Astrocyte of the spinal cord (primary cell): ENCODE measurements around the gene USP31.

Experiments used
- DNase-seq: peaks from one replicate; pipeline ENCODE4 v3.0.0; 2011; ENCODE audit warnings: low read depth, low spot score
- H3K4me3 ChIP-seq: 2 replicates; pipeline ENCODE4 v1.5.1; 2011; ENCODE audit warnings: low read depth, mild to moderate bottlenecking, low read length, moderate library complexity
- in situ Hi-C: cut with HindIII; loops from 2 replicates; pipeline ENCODE4 v1.10.0; 2017; ENCODE audit warnings: low sequenced_read_pairs
- TF ChIP-seq, protein P1 (sequence below): IDR thresholded peaks from 2 replicates; pipeline ENCODE4 v1.5.1; 2012; ENCODE audit warnings: low read depth, mild to moderate bottlenecking, low read length, inconsistent platforms

USP31 gene

DNA sequence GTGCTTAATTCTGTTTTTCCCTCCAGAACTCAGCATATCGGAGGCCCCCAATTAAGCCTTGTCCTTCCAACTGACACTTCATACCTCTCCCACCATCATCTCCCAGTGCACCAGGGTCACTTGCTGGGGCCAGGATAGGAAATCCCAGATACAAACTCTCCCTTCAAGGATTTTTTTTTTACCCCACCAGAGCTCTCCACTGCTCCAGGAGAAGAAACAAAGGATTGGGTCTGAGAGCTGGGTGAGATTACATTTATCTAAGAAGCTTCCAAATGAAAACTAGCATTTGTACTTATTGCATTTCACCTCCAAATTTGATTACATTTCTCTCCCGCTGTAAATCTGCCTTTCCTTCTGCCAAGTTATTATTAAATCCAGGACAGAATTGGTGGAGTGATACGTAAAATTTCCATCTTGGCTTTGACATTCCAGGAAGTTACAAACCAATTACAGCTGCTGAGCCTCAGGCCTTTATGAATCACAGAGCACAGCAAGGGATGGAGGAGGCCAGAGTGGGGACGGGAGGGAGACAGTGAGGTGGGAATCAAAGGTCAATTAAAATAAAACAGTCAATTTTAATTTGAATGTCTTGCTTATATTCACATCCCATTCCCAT lies 123.5 kb downstream of the USP31 start:
- DNase-seq, result no peak
- H3K4me3 ChIP-seq, result no peak overlapping the region
- TF ChIP-seq, protein P1, sequence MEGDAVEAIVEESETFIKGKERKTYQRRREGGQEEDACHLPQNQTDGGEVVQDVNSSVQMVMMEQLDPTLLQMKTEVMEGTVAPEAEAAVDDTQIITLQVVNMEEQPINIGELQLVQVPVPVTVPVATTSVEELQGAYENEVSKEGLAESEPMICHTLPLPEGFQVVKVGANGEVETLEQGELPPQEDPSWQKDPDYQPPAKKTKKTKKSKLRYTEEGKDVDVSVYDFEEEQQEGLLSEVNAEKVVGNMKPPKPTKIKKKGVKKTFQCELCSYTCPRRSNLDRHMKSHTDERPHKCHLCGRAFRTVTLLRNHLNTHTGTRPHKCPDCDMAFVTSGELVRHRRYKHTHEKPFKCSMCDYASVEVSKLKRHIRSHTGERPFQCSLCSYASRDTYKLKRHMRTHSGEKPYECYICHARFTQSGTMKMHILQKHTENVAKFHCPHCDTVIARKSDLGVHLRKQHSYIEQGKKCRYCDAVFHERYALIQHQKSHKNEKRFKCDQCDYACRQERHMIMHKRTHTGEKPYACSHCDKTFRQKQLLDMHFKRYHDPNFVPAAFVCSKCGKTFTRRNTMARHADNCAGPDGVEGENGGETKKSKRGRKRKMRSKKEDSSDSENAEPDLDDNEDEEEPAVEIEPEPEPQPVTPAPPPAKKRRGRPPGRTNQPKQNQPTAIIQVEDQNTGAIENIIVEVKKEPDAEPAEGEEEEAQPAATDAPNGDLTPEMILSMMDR, result no peak
- in situ Hi-C loops, result no loop called here

DNA sequence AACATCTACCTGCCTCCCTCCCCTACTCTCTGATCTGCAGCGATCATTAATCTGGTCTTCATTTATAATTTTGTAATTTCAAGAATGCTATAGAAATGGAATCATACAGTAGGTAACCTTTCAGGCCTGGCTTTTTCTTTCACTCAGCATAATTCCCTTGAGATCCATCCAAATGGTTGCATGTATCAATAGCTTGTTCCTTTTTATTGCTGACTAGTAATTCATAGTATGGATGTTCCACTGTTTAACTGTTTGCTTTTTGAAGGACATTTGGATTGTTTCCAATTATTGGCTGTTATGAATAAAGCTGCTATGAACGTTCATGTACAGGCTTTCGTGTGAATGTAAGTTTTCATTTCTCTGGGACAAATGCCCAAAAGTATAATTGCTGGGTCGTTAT lies 125.2 kb downstream of the USP31 start:
- in situ Hi-C loops, result no loop called here
- no peak for DNase-seq
- H3K4me3 ChIP-seq, result no peak overlapping the region
- TF ChIP-seq, protein P1, result no peak

DNA sequence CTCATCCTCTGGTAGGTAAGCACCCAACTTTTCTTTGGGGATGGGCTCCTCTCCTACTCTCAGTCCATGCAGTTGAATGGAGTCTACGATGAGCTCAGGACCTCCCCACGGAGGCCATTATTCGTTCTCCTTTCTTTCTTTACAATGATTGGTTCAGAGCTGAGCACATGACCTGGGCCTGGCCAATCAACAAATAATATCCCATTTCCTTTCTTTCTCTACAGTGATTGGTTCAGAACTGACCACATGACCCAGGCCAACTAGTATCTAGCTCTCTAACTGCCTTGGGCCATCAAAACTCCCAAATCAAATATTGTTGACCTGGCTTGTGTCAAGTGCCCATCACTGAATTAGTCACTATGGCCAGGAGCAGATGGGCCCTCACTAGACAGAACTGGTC lies 129.2 kb downstream of the USP31 start:
- no peak overlapping the region for H3K4me3 ChIP-seq
- TF ChIP-seq, protein P1, result no peak
- in situ Hi-C loops, result no loop called here
- DNase-seq, result no peak

DNA sequence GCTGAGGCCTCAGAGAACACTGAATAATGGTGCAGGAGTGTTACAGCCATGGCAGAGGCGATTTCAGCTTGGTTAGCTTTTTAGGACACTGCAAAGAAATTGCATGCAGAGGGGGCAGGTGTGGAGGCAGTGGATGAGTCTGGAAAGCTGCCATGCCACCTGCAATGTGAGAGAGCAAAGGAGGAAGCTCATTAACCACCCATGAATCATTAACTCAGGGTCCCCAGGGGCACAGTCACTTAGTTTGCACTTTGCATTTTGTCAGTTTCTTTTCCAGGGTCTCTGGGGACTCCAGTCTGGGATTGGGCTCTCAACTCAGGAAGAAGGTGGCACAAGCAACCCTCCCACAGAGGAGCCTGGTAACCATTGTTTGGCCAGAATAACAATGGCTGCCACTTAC lies 132.9 kb downstream of the USP31 start:
- in situ Hi-C loops, result no loop called here
- no peak overlapping the region for H3K4me3 ChIP-seq
- no peak for DNase-seq
- TF ChIP-seq, protein P1, result no peak

DNA sequence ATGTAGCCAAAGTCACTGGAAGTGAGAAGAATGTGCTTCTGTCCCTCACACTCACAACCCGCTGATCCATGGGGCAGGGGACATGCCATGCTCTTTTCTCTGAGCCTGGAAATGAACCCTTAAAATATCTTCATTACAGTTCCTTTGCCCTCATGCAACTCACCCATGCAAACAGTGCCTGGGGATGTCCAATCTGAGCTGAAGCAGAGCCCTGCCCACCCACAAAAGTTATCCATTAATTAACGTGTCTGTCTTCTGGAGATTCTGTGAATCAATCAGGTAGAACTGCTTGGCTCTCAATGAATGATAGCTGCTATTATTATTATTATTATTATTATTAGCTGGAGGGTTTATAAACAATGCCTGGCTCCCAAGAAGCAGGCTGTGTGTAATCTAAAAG lies 133.7 kb downstream of the USP31 start:
- in situ Hi-C loops, result no loop called here
- TF ChIP-seq, protein P1, result no peak

DNA sequence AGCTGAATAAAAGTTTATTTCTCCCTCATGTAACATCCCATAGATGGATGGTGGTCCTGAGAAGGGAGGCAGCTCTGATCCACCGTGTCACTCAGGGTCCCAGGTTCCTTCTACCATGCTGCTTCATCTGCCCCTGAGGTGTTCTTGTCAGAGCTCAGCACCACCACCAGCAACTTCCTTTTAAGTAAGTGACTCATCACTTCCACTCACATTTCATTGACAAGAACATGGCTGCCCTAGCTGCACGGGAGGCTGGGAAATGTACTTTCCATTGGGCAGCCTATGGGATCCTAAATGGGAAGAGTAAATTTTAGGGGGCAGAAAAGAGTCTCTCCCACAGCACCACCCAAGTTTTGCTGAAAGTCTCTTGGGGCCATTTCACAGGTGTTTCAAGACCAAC lies 134.7 kb downstream of the USP31 start:
- in situ Hi-C loops, result no loop called here
- DNase-seq, result no peak
- no peak overlapping the region for H3K4me3 ChIP-seq
- TF ChIP-seq, protein P1, result no peak

More for the DNA sequence above, 133.7 kb downstream of the USP31 start:
- no peak for DNase-seq
- no peak overlapping the region for H3K4me3 ChIP-seq
